ENCODE data around the gene SLC35C1.
"Not testable (repeated sequence)": the region's sequence is repeated elsewhere in the genome, so short reads cannot be mapped to it uniquely, and the experiment has no call there.

The SLC35C1 gene

DNA sequence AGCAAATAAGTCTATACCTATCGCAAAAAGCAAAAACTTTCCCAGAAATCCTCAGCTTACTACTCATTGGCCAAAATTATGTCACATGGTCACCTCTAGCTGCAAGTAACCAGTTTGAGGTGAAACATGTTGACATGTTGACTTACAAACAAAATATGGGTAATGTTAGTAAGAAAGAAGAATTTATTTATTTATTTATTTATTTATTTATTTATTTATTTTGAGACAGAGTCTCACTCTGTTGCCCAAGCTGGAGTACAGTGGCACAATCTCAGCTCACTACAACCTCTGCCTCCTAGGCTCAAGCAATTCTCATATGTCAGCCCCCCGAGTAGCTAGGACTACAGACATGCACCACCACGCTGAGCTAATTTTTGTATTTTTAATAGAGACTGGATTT is 5.4 kb upstream of the SLC35C1 start:
- no peak overlapping the region for H3K27ac Mint-ChIP-seq
- no peak overlapping the region for H3K4me3 Mint-ChIP-seq
- no peak for DNase-seq
- H3K36me3 Mint-ChIP-seq = no peaks in the 10 kb centered on the region
- no peaks in the 10 kb centered on the region for H3K27me3 Mint-ChIP-seq
- H3K4me1 Mint-ChIP-seq = peaks cover 0 to 9% of the 10 kb centered on the region in 2 donors
- ATAC-seq (replicated peaks) = no peak
- H3K9me3 Mint-ChIP-seq = peaks cover 0 to 4% of the 10 kb centered on the region in 2 donors

GRCh38 chr11:45800261-45800660 is 4.7 kb upstream of the SLC35C1 start:
- no peak overlapping the region for H3K4me3 Mint-ChIP-seq
- H3K4me1 Mint-ChIP-seq = peaks cover 0 to 12% of the 10 kb centered on the region in 2 donors
- no peaks in the 10 kb centered on the region for H3K36me3 Mint-ChIP-seq
- ATAC-seq (replicated peaks) (no peak), DNase-seq (no peak)
- peaks cover 0 to 4% of the 10 kb centered on the region in 2 donors for H3K9me3 Mint-ChIP-seq
- no peaks in the 10 kb centered on the region for H3K27me3 Mint-ChIP-seq
- H3K27ac Mint-ChIP-seq = no peak overlapping the region

- Mint-ChIP-seq H3K27me3 (no peaks in the 10 kb centered on the region), H3K9me3 (peaks cover 0 to 4% of the 10 kb centered on the region in 2 donors), H3K4me1 (peaks cover 5 to 27% of the 10 kb centered on the region in 2 donors), H3K27ac (no peak overlapping the region), H3K4me3 (no peak overlapping the region), H3K36me3 (peaks cover 4 to 7% of the 10 kb centered on the region in 2 donors)
- DNase-seq (no peak), ATAC-seq (replicated peaks) (no peak)
These were observed 3.1 kb upstream of the SLC35C1 start for GRCh38 chr11:45801723-45802315.

- peaks cover 4 to 10% of the 10 kb centered on the region in 2 donors for H3K36me3 Mint-ChIP-seq
- DNase-seq = no peak
- no peak overlapping the region for H3K4me3 Mint-ChIP-seq
- no peak overlapping the region for H3K27ac Mint-ChIP-seq
- H3K9me3 Mint-ChIP-seq = peaks cover 0 to 4% of the 10 kb centered on the region in 2 donors
- no peak for ATAC-seq (replicated peaks)
- no peaks in the 10 kb centered on the region for H3K27me3 Mint-ChIP-seq
- H3K4me1 Mint-ChIP-seq = peaks cover 10 to 36% of the 10 kb centered on the region in 2 donors
These were observed 2.2 kb upstream of the SLC35C1 start for GRCh38 chr11:45802531-45803317.

GRCh38 chr11:45803971-45804760 is 783 bp upstream of the SLC35C1 start:
- H3K36me3 Mint-ChIP-seq = peaks cover 13 to 20% of the 10 kb centered on the region in 2 donors
- H3K4me1 Mint-ChIP-seq = peaks cover 18 to 51% of the 10 kb centered on the region in 2 donors
- peaks cover 0 to 2% of the 10 kb centered on the region in 2 donors for H3K9me3 Mint-ChIP-seq
- H3K4me3 Mint-ChIP-seq = peak overlapping the region; percentile 94 to 97
- DNase-seq (peak; percentile 53), ATAC-seq (replicated peaks) (peak; percentile 56 to 61)
- H3K27me3 Mint-ChIP-seq = no peaks in the 10 kb centered on the region
- H3K27ac Mint-ChIP-seq = peak overlapping the region; percentile 94

GRCh38 chr11:45805305-45806071 is 539 bp downstream of the SLC35C1 start:
- Mint-ChIP-seq H3K36me3 (peaks cover 22 to 26% of the 10 kb centered on the region in 2 donors), H3K4me3 (peak overlapping the region; percentile 94 to 97), H3K27me3 (no peaks in the 10 kb centered on the region), H3K4me1 (peaks cover 27 to 64% of the 10 kb centered on the region in 2 donors), H3K27ac (peak overlapping the region; percentile 94), H3K9me3 (peaks cover 0 to 2% of the 10 kb centered on the region in 2 donors)
- ATAC-seq (replicated peaks) (peak; percentile 6 to 40), DNase-seq (no peak)

- H3K27me3 Mint-ChIP-seq = no peaks in the 10 kb centered on the region
- H3K36me3 Mint-ChIP-seq = peaks cover 30 to 32% of the 10 kb centered on the region in 2 donors
- peak overlapping the region; percentile 94 to 97 for H3K4me3 Mint-ChIP-seq
- no peak for ATAC-seq (replicated peaks)
- no peak for DNase-seq
- peak overlapping the region; percentile 71 for H3K27ac Mint-ChIP-seq
- H3K9me3 Mint-ChIP-seq = no peaks in the 10 kb centered on the region
- H3K4me1 Mint-ChIP-seq = peaks cover 29 to 70% of the 10 kb centered on the region in 2 donors
These were observed 1.4 kb downstream of the SLC35C1 start for GRCh38 chr11:45806072-45806933.

- Mint-ChIP-seq H3K9me3 (no peaks in the 10 kb centered on the region), H3K36me3 (peaks cover 35 to 37% of the 10 kb centered on the region in 2 donors), H3K27ac (peak overlapping the region; percentile 31)
These were observed 2.2 kb downstream of the SLC35C1 start for GRCh38 chr11:45806937-45807791.

DNA sequence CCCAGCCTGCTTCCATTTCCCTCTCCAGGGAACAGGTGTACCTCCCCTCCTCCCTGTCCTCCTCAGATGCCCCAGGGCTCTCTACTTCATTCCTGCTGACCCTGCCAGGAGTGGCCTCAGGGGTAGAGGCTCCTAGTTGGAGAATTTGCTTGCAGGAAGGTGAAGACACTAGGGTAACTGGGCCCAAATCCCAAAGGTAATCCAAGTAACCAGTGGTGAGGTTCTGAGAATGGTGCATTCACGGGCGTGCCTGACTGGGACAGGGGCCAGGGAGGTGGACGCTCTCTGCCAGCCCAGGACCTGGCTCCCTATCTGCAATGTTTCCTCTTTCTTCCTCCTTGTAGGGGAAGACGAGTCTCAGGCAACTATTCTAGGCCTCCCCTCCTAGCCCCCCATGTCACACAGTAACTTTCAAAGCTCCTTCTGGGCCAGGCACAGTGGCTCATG is 2.9 kb downstream of the SLC35C1 start:
- DNase-seq (no peak), ATAC-seq (replicated peaks) (no peak)
- H3K4me3 Mint-ChIP-seq = peak overlapping the region; percentile 67 to 78
- H3K27me3 Mint-ChIP-seq = no peaks in the 10 kb centered on the region
- H3K4me1 Mint-ChIP-seq = peaks cover 29 to 70% of the 10 kb centered on the region in 2 donors
- H3K9me3 Mint-ChIP-seq = no peaks in the 10 kb centered on the region
- no peak overlapping the region for H3K27ac Mint-ChIP-seq
- H3K36me3 Mint-ChIP-seq = peaks cover 36 to 42% of the 10 kb centered on the region in 2 donors

More at GRCh38 chr11:45806937-45807791, 2.2 kb downstream of the SLC35C1 start:
- H3K4me1 Mint-ChIP-seq = peaks cover 29 to 70% of the 10 kb centered on the region in 2 donors
- ATAC-seq (replicated peaks) (no peak), DNase-seq (no peak)
- no peaks in the 10 kb centered on the region for H3K27me3 Mint-ChIP-seq
- H3K4me3 Mint-ChIP-seq = peak overlapping the region; percentile 67 to 78

DNA sequence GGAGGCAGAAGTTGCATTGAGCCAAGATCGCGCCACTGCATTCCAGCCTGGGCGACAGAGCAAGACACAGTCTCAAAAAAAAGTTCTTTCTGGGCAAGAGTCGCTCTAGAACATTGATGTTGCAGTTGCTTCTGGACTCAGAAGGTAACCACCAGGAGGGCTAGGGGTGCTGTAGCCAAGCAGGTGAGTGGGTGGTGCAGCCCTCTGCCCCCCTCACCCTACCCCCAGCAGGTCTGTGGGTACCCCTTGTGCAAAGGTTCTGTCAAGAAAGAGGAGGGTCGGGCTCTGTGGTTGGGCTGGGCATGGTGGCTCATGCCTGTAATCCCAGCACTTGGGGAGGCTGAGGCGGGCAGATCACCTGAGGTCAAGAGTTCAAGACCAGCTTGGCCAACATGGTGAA is 3.5 kb downstream of the SLC35C1 start:
- peaks cover 29 to 70% of the 10 kb centered on the region in 2 donors for H3K4me1 Mint-ChIP-seq
- not testable (repeated sequence) for H3K27ac Mint-ChIP-seq; ATAC-seq (replicated peaks)

GRCh38 chr11:45809456-45810395 is 4.8 kb downstream of the SLC35C1 start:
- Mint-ChIP-seq H3K27me3 (no peaks in the 10 kb centered on the region), H3K9me3 (no peaks in the 10 kb centered on the region), H3K36me3 (peaks cover 36 to 46% of the 10 kb centered on the region in 2 donors), H3K4me3 (no peak overlapping the region), H3K27ac (peak overlapping the region; percentile 4), H3K4me1 (peaks cover 29 to 59% of the 10 kb centered on the region in 2 donors)
- ATAC-seq (replicated peaks) (no peak), DNase-seq (no peak)

More for the DNA sequence above, 3.5 kb downstream of the SLC35C1 start:
- Mint-ChIP-seq H3K4me3 (peak overlapping the region in 1 of 2 donors; percentile 35), H3K36me3 (peaks cover 36 to 46% of the 10 kb centered on the region in 2 donors)
- DNase-seq, H3K9me3 Mint-ChIP-seq, H3K27me3 Mint-ChIP-seq: not testable (repeated sequence)
